Ascending aorta (tissue), 2 donors: ENCODE measurements around the gene B4GALNT4. TPM values are rescaled to one million over a fixed set of nuclear protein-coding genes. Genes with fewer than 3 reads are reported as not detected.
"Not testable (repeated sequence)": the region's sequence is repeated elsewhere in the genome, so short reads cannot be mapped to it uniquely, and the experiment has no call there.

Source experiments
- DNase-seq, 2 donors: peaks; one replicate each; pipeline ENCODE4 v3.0.0-alpha.2; 2019; ENCODE audit warnings: low spot score in 2 of 2
- H3K27ac ChIP-seq, 2 donors: fragments of 200-600 bp; sonication (generic); one replicate each; pipeline ENCODE4 v1.5.1; 2016 to 2017; ENCODE audit warnings: mild to moderate bottlenecking in 1 of 2
- H3K27me3 ChIP-seq: fragments of 200-600 bp; sonication (generic); one replicate; pipeline ENCODE4 v1.5.1; 2017
- H3K36me3 ChIP-seq, 2 donors: fragments of 200-600 bp; sonication (generic); one replicate each; pipeline ENCODE4 v1.5.1; 2016
- H3K4me1 ChIP-seq, 2 donors: fragments of 200-600 bp; sonication (generic); one replicate each; pipeline ENCODE4 v1.5.1; 2016 to 2017; ENCODE audit warnings: mild to moderate bottlenecking in 1 of 2
- H3K4me3 ChIP-seq, 2 donors: fragments of 200-600 bp; sonication (generic); one replicate each; pipeline ENCODE4 v1.5.1; 2016 to 2017; ENCODE audit warnings: mild to moderate bottlenecking in 1 of 2
- H3K9me3 ChIP-seq, 2 donors: fragments of 200-600 bp; sonication (generic); one replicate each; pipeline ENCODE4 v1.5.1; 2016
- CTCF ChIP-seq, 3 experiments: fragments of 200-600 bp in 2 of 3; fragments of 450-650 bp in 1 of 3; sonication (generic) in 2 of 3; IDR thresholded peaks; one replicate each; pipeline ENCODE4 v1.5.1; 2016 to 2019; ENCODE audit warnings: antibody characterized with exemption in 3 of 3, mild to moderate bottlenecking in 1 of 3, moderate library complexity in 1 of 3
- intact Hi-C: fragments of 100-400 bp; cut with DNase I; formaldehyde crosslinking; loops from one replicate; pipeline ENCODE4 v1.15.1; 2023
- total RNA-seq: library from RNA; depleted of rRNA; stranded (reverse); fragments of >200 nt; gene quantifications from one replicate; pipeline ENCODE4 v1.1.0, GENCODE V29; 2016

The B4GALNT4 gene
- total RNA-seq, 1 donor from 2014 or later, result not detected

- Histone ChIP-seq H3K27ac (no peak overlapping the region), H3K4me1 (peaks cover 6 to 16% of the 10 kb centered on the region in 2 donors), H3K27me3 (no peaks in the 10 kb centered on the region), H3K9me3 (no peaks in the 10 kb centered on the region), H3K4me3 (no peak overlapping the region), H3K36me3 (no peaks in the 10 kb centered on the region)
- intact Hi-C loops, result no loop called here
- no peak for TF ChIP-seq CTCF (IDR thresholded peaks at IDR 0.05)
- no peak for DNase-seq
These were observed 38.5 kb upstream of the B4GALNT4 start for GRCh38 chr11:330694-331357.

GRCh38 chr11:331358-332060 lies 37.8 kb upstream of the B4GALNT4 start:
- TF ChIP-seq CTCF (IDR thresholded peaks at IDR 0.05), result no peak
- peaks cover 4 to 9% of the 10 kb centered on the region in 2 donors for H3K4me1 ChIP-seq
- H3K27ac ChIP-seq, result no peak overlapping the region
- no peak overlapping the region for H3K4me3 ChIP-seq
- H3K9me3 ChIP-seq, result no peaks in the 10 kb centered on the region
- H3K36me3 ChIP-seq, result no peaks in the 10 kb centered on the region
- H3K27me3 ChIP-seq, result no peaks in the 10 kb centered on the region
- intact Hi-C loops, result no loop called here
- no peak for DNase-seq

- Histone ChIP-seq H3K27ac (no peak overlapping the region), H3K36me3 (no peaks in the 10 kb centered on the region), H3K27me3 (no peaks in the 10 kb centered on the region), H3K4me3 (no peak overlapping the region), H3K4me1 (no peaks in the 10 kb centered on the region), H3K9me3 (no peaks in the 10 kb centered on the region)
- DNase-seq, result no peak
- TF ChIP-seq CTCF (IDR thresholded peaks at IDR 0.05), result no peak
- intact Hi-C loops, result no loop called here
These were observed 36.4 kb upstream of the B4GALNT4 start for GRCh38 chr11:332651-333480.

- H3K36me3 ChIP-seq, H3K9me3 ChIP-seq, intact Hi-C loops, DNase-seq, H3K27me3 ChIP-seq, H3K4me1 ChIP-seq, H3K27ac ChIP-seq, H3K4me3 ChIP-seq: not testable (repeated sequence)
These were observed 35.6 kb upstream of the B4GALNT4 start for GRCh38 chr11:333616-334263.

GRCh38 chr11:334264-334994 lies 34.9 kb upstream of the B4GALNT4 start:
- Histone ChIP-seq H3K4me3 (no peak overlapping the region), H3K9me3 (no peaks in the 10 kb centered on the region), H3K27me3 (no peaks in the 10 kb centered on the region), H3K4me1 (no peaks in the 10 kb centered on the region), H3K27ac (peak overlapping the region in 1 of 2 donors; percentile 34), H3K36me3 (no peaks in the 10 kb centered on the region)
- no peak for TF ChIP-seq CTCF (IDR thresholded peaks at IDR 0.05)
- intact Hi-C loops, result no loop called here
- peak in 1 of 2 donors; percentile 30 for DNase-seq
